KOPT-K1 (cell line): ENCODE results near the gene PELI1.

Source experiments
- H3K27ac ChIP-seq: fragments of 200-600 bp; sonication (generic); 2 replicates; pipeline ENCODE4 v1.5.1; 2016; ENCODE audit warnings: antibody characterized with exemption, mild to moderate bottlenecking, low read depth, low read length; ENCODE audit not compliant: poor library complexity, severe bottlenecking
- H3K36me3 ChIP-seq: fragments of 200-600 bp; sonication (generic); 2 replicates; pipeline ENCODE4 v1.5.1; 2017; ENCODE audit warnings: antibody characterized with exemption, mild to moderate bottlenecking, low read length, moderate library complexity; ENCODE audit not compliant: insufficient read depth
- H3K9me3 ChIP-seq: fragments of 200-600 bp; sonication (generic); 2 replicates; pipeline ENCODE4 v1.5.1; 2017; ENCODE audit warnings: antibody characterized with exemption, low read length, mild to moderate bottlenecking; ENCODE audit not compliant: insufficient read depth, poor library complexity, severe bottlenecking

PELI1 gene

GRCh38 chr2:64144057-64145013, at the start of gene PELI1:
Gene PELI1, minus strand, starts transcription at chr2:64144420. Its CDS starts 36,110 bp downstream, at chr2:64108310.
- peak within 1 kb of the TSS; percentile 75 for H3K27ac ChIP-seq
- no peaks in the 10 kb centered on the region for H3K36me3 ChIP-seq
- H3K9me3 ChIP-seq: no peaks in the 10 kb centered on the region

GRCh38 chr2:64193491-64193890, 49.3 kb upstream of the PELI1 start:
- Histone ChIP-seq H3K9me3 (no peaks in the 10 kb centered on the region), H3K36me3 (no peaks in the 10 kb centered on the region), H3K27ac (no peak overlapping the region)

DNA sequence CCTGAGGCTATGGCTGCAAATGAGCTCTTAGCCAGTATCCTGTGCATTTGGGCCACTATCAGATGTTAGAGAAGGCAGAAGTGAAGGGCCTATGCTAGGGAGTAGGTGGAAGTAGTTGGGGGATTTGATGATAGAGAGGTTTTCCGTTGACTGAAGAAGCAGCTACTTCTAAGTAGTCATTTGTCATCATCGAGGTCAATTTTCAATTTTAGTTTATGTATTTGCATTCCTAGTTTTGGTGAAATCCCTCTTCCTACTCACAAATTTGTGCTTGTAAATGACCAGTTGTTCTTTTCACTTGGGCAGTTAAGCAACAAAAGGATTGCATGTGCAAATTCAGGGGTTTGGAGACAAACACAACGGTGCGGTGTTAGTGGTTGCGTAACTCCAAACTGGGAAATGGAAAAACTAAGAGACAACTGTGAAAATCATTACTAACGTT, 48.5 kb upstream of the PELI1 start:
- Histone ChIP-seq H3K36me3 (no peaks in the 10 kb centered on the region), H3K27ac (no peak overlapping the region), H3K9me3 (no peaks in the 10 kb centered on the region)

- Histone ChIP-seq H3K27ac (no peak overlapping the region), H3K36me3 (no peaks in the 10 kb centered on the region), H3K9me3 (no peaks in the 10 kb centered on the region)
Measured at GRCh38 chr2:64192125-64192479, 47.9 kb upstream of the PELI1 start.

- Histone ChIP-seq H3K9me3 (no peaks in the 10 kb centered on the region), H3K27ac (no peak overlapping the region), H3K36me3 (no peaks in the 10 kb centered on the region)
Measured at GRCh38 chr2:64189586-64189985, 45.4 kb upstream of the PELI1 start.

DNA sequence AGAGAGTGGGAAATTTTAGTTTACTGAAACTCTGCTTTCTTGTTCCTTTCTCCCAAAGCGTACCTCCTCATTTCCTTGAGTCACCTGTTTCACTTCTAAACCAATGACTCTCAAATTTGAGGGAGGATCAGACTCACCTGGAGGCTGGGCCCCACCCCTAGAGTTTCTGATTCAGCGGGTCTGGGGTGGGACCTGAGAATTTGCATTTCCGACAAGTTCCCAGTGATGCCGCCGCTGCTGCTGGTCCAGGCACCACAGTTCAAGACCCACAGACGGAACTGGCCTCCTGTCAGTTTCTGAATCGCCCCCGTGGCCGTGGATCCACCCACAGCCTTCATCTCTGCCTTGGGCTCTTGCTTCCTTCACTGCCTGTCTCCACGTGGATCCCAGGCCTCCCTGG, 44.9 kb upstream of the PELI1 start:
- Histone ChIP-seq H3K9me3 (no peaks in the 10 kb centered on the region), H3K36me3 (no peaks in the 10 kb centered on the region), H3K27ac (no peak overlapping the region)

DNA sequence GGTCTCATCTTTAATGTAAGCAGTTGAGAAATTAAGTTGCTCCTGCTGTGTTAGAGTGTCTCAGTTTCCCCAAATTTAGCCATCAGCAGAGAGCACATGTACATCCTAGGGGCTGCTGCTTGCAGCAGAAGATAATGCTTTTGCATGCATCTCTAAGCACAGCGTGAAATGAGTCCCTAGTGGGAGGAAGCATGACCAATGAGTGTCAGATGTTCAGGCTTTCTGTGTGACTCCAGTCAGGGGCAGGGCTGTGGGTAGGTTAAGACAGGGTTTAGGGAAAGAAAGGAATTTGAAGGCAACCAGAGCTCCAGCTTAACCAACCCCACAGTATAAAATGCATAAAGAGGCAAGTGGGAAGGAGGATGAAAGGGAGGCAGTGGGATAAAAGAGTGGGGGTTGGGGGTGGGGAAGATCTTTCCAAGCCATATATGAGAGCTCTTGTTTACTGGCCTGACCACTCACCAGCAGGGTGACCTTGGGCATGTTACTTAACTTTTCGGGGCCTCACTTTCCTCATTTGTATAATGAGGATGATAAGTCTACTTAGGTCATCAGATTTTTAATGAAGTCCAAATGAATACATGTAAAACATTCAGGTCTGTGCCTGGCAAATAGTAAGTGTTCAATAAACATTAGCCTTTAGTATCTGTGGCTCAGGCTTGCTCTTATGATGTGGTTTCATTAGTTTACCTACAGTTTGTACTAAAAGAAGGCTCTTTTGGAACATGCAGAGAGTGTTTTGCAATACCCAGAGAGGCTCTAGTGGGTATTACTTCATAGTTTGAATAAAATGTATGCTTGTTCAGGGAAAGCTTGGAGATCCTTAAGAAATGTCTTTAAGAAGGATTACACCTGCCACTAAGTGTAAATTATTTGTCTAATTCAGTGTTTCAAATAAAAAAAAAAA, 42.7 kb upstream of the PELI1 start:
- Histone ChIP-seq H3K27ac (no peak overlapping the region), H3K9me3 (no peaks in the 10 kb centered on the region), H3K36me3 (no peaks in the 10 kb centered on the region)

- no peaks in the 10 kb centered on the region for H3K36me3 ChIP-seq
- no peaks in the 10 kb centered on the region for H3K9me3 ChIP-seq
- no peak overlapping the region for H3K27ac ChIP-seq
Measured at GRCh38 chr2:64179582-64180321, 35.5 kb upstream of the PELI1 start.

GRCh38 chr2:64177315-64177714, 33.1 kb upstream of the PELI1 start:
- Histone ChIP-seq H3K9me3 (no peaks in the 10 kb centered on the region), H3K36me3 (no peaks in the 10 kb centered on the region), H3K27ac (no peak overlapping the region)

- Histone ChIP-seq H3K36me3 (no peaks in the 10 kb centered on the region), H3K27ac (no peak overlapping the region), H3K9me3 (no peaks in the 10 kb centered on the region)
Measured at GRCh38 chr2:64175419-64176197, 31.4 kb upstream of the PELI1 start.

DNA sequence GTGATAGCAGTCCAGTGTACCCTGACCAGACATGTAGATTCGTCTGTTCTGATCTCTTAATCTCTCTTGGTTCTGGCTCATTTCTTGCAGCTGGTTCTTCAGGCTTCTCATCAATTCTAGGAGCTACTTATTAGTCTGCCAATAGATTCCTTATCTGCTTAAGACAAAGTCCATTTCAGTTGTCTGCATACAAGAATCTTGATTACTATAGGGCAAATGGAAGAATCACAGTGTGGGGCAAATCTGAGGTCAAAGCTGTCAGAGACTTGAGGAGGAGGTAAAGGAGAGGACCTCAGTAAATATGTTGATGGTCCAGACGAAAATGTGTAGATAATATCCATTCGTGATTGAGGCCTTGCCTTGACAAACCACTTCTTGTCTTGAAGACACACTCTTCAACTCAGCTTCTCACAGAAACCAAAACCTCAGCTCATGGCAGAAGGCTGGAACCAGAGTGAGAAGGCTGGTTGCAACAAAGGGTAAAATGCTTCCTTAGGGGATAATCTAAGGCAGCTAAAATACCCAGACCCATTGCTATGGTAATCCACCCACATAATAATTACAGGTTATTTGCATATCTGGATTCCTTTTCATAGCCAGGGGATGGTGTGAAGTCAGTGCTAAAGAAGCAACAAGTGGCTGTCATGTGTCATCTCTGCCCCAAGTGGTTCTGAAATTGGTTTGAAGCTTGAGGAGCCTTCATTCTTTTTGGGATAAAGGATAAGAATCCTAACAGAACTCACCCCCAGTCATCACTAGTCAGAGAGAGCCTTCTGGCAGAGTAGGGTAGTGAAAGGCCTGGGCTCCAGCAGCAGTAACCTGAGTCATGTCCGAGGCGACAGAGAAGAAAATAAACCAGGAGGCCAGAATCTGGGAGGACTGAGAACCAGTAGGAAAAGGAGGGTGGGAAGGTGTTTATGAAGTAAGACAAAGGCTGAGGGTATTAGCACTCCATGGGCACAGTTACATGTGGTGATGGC, 29.2 kb upstream of the PELI1 start:
- H3K9me3 ChIP-seq: no peaks in the 10 kb centered on the region
- no peaks in the 10 kb centered on the region for H3K36me3 ChIP-seq
- H3K27ac ChIP-seq: no peak overlapping the region

DNA sequence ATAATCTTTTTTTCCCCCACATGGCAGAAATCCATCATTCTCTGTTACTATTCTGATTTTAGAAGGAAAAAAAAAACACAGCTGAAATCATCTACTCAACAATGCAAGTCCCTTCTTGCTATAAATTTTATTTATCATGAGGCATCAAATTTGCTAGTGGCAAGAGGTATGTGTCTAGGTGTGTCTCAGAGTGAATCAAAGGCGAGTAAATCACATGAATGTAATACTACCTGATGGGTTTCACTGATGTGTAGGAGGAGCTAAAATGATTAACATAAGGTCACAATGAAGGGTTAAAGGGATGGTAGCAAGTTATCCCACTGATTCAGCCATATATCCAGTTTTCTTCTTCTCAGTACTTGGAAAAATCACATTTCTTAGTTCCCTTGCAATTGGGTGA, 24.5 kb upstream of the PELI1 start:
- no peak overlapping the region for H3K27ac ChIP-seq
- no peaks in the 10 kb centered on the region for H3K9me3 ChIP-seq
- H3K36me3 ChIP-seq: no peaks in the 10 kb centered on the region

DNA sequence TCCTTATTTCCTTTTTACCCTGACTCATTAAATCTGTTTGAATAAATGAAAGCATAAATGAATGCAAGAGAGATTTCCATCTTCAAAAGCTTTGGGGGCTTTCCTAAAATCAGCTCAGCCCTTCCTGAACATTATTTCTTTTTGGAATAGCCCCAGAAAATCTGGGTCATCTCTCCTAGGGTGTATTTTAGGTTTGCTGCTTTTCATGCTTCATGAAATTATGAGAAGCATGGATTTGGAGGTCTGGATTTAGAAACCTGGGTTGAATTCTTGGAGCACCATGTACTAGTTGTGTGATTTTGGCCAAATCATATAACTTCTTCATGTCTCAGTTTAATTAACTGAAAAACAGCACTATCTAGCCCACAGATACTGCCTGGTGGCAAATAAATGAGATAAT, 24.0 kb upstream of the PELI1 start:
- H3K36me3 ChIP-seq: no peaks in the 10 kb centered on the region
- no peaks in the 10 kb centered on the region for H3K9me3 ChIP-seq
- no peak overlapping the region for H3K27ac ChIP-seq
